H9 (cell line): ENCODE results near the gene DLGAP4. TPM values are rescaled to one million over a fixed set of nuclear protein-coding genes. Genes with fewer than 3 reads are reported as not detected.

Experiments used
- DNase-seq: peaks from one replicate; pipeline ENCODE4 v3.0.0-alpha.2; 2017
- H2AFZ ChIP-seq: one replicate; pipeline ENCODE4 v1.6.1; 2013; ENCODE audit warnings: mild to moderate bottlenecking, low read length, control low read depth, moderate library complexity
- H2AK5ac ChIP-seq: 2 replicates; pipeline ENCODE4 v1.6.1; 2013; ENCODE audit warnings: low read length, control low read depth, mixed read lengths; ENCODE audit not compliant: insufficient read length
- H2BK120ac ChIP-seq: one replicate; pipeline ENCODE4 v1.6.1; 2013; ENCODE audit warnings: low read depth, mild to moderate bottlenecking, low read length, control low read depth, inconsistent platforms; ENCODE audit not compliant: poor library complexity, severe bottlenecking
- H2BK12ac ChIP-seq: 2 replicates; pipeline ENCODE4 v1.6.1; 2013; ENCODE audit warnings: low read length, control low read depth, mixed read lengths, low read depth; ENCODE audit not compliant: insufficient read length
- H2BK15ac ChIP-seq: 2 replicates; pipeline ENCODE4 v1.6.1; 2013; ENCODE audit warnings: low read depth, low read length, control low read depth
- H2BK20ac ChIP-seq: one replicate; pipeline ENCODE4 v1.6.1; 2013; ENCODE audit warnings: low read depth, mild to moderate bottlenecking, low read length, control low read depth, inconsistent platforms; ENCODE audit not compliant: poor library complexity, severe bottlenecking
- H2BK5ac ChIP-seq: 2 replicates; pipeline ENCODE4 v1.6.1; 2013; ENCODE audit warnings: low read length, control low read depth, mixed read lengths; ENCODE audit not compliant: insufficient read length
- H3K14ac ChIP-seq: 2 replicates; pipeline ENCODE4 v1.6.1; 2013; ENCODE audit warnings: low read length, control low read depth; ENCODE audit not compliant: insufficient read depth
- H3K18ac ChIP-seq: 2 replicates; pipeline ENCODE4 v1.6.1; 2013; ENCODE audit warnings: low read depth, mild to moderate bottlenecking, mixed read lengths, low read length, control low read depth; ENCODE audit not compliant: insufficient read length
- H3K23ac ChIP-seq: 2 replicates; pipeline ENCODE4 v1.6.1; 2013; ENCODE audit warnings: low read length, control low read depth, mixed read lengths, low read depth; ENCODE audit not compliant: insufficient read length
- H3K23me2 ChIP-seq: 2 replicates; pipeline ENCODE4 v1.6.1; 2013; ENCODE audit warnings: low read depth, mild to moderate bottlenecking, mixed read lengths, low read length, control low read depth; ENCODE audit not compliant: insufficient read length, poor library complexity, severe bottlenecking
- H3K27ac ChIP-seq: 2 replicates; pipeline ENCODE4 v1.5.1; 2013; ENCODE audit warnings: low read length, control low read depth, mixed read lengths, low read depth; ENCODE audit not compliant: insufficient read length
- H3K27me3 ChIP-seq: 2 replicates; pipeline ENCODE4 v1.6.1; 2013; ENCODE audit warnings: low read length, control low read depth, inconsistent platforms; ENCODE audit not compliant: insufficient read depth
- H3K4ac ChIP-seq: 2 replicates; pipeline ENCODE4 v1.6.1; 2013; ENCODE audit warnings: low read depth, mild to moderate bottlenecking, control low read depth, inconsistent platforms, low read length, moderate library complexity
- H3K4me1 ChIP-seq: 2 replicates; pipeline ENCODE4 v1.6.1; 2013; ENCODE audit warnings: low read length, control low read depth, inconsistent platforms; ENCODE audit not compliant: insufficient read depth
- H3K4me2 ChIP-seq: 2 replicates; pipeline ENCODE4 v1.6.1; 2013; ENCODE audit warnings: low read length, control low read depth, mixed read lengths; ENCODE audit not compliant: insufficient read length, insufficient read depth
- H3K56ac ChIP-seq: 2 replicates; pipeline ENCODE4 v1.6.1; 2013; ENCODE audit warnings: low read depth, mild to moderate bottlenecking, mixed read lengths, low read length, control low read depth; ENCODE audit not compliant: insufficient read length
- H3K79me1 ChIP-seq: 2 replicates; pipeline ENCODE4 v1.6.1; 2013; ENCODE audit warnings: low read depth, mild to moderate bottlenecking, moderate library complexity, low read length, control low read depth, inconsistent platforms; ENCODE audit not compliant: insufficient read depth, poor library complexity, severe bottlenecking
- H3K79me2 ChIP-seq: 2 replicates; pipeline ENCODE4 v1.6.1; 2013; ENCODE audit warnings: low read length, control low read depth, inconsistent platforms; ENCODE audit not compliant: insufficient read depth
- H3K9ac ChIP-seq: 2 replicates; pipeline ENCODE4 v1.6.1; 2013; ENCODE audit warnings: low read length, control low read depth, mixed read lengths; ENCODE audit not compliant: insufficient read length; ENCODE audit errors: extremely low read depth
- H3K9me3 ChIP-seq: one replicate; pipeline ENCODE4 v1.6.1; 2013; ENCODE audit warnings: low read depth, low read length, inconsistent platforms; ENCODE audit not compliant: control insufficient read depth
- H3T11ph ChIP-seq: one replicate; pipeline ENCODE4 v1.6.1; 2013; ENCODE audit warnings: mild to moderate bottlenecking, low read length, control low read depth, inconsistent platforms
- H4K20me1 ChIP-seq: one replicate; pipeline ENCODE4 v1.6.1; 2013; ENCODE audit not compliant: control insufficient read depth, insufficient read length, insufficient read depth
- H4K5ac ChIP-seq: 2 replicates; pipeline ENCODE4 v1.6.1; 2013; ENCODE audit warnings: low read depth, mild to moderate bottlenecking, mixed read lengths, low read length, control low read depth; ENCODE audit not compliant: insufficient read length
- H4K8ac ChIP-seq: replicated peaks from 2 replicates; pipeline ENCODE4 v1.6.1; 2013; ENCODE audit warnings: low read length, control low read depth, mixed read lengths, low read depth; ENCODE audit not compliant: insufficient read length
- H4K91ac ChIP-seq: 2 replicates; pipeline ENCODE4 v1.6.1; 2013; ENCODE audit warnings: low read depth, mild to moderate bottlenecking, moderate library complexity, mixed read lengths, low read length, control low read depth; ENCODE audit not compliant: insufficient read length
- H3K27ac Mint-ChIP-seq, 3 experiments: 2 replicates in 2 of 3; 3 replicates in 1 of 3; pipeline ENCODE4 v1.8.0; 2020 to 2021; ENCODE audit warnings: mixed read lengths in 3 of 3, mild to moderate bottlenecking in 1 of 3, moderate library complexity in 1 of 3
- H3K27me3 Mint-ChIP-seq: 2 replicates; pipeline ENCODE4 v1.8.0; 2021; ENCODE audit warnings: low read depth, mild to moderate bottlenecking, moderate library complexity, mixed read lengths
- H3K36me3 Mint-ChIP-seq, 3 experiments: 2 replicates in 2 of 3; 3 replicates in 1 of 3; pipeline ENCODE4 v1.8.0; 2020 to 2021; ENCODE audit warnings: low read depth in 3 of 3, mixed read lengths in 3 of 3; ENCODE audit not compliant: insufficient read depth in 1 of 3
- H3K4me1 Mint-ChIP-seq, 2 experiments: 2 replicates each; pipeline ENCODE4 v1.8.0; 2020; ENCODE audit warnings: mixed read lengths in 2 of 2
- H3K4me3 Mint-ChIP-seq, 2 experiments: 2 replicates in 1 of 2; 3 replicates in 1 of 2; pipeline ENCODE4 v1.8.0; 2020 to 2021; ENCODE audit warnings: mild to moderate bottlenecking in 2 of 2, mixed read lengths in 2 of 2, moderate library complexity in 1 of 2
- H3K9me3 Mint-ChIP-seq, 2 experiments: 2 replicates in 1 of 2; 3 replicates in 1 of 2; pipeline ENCODE4 v1.8.0; 2020; ENCODE audit warnings: mild to moderate bottlenecking in 2 of 2, mixed read lengths in 2 of 2, moderate library complexity in 1 of 2
- WGBS: extraction: QIAGEN DNeasy Blood & Tissue Kit; methylation state at CpG from one replicate; pipeline ENCODE4 v1.1.7; 2013; ENCODE audit warnings: missing lambda C conversion rate, low lambda C conversion rate, mixed read lengths; ENCODE audit not compliant: insufficient read length; ENCODE audit errors: extremely low coverage; 5-methylcytosine and 5-hydroxymethylcytosine counted together
- total RNA-seq: library from RNA; stranded (reverse); gene quantifications from 2 replicates; pipeline ENCODE4 v1.2.1, GENCODE V29; 2021
- TF ChIP-seq, protein P1 (sequence below): fragments of 200-600 bp; sonication (generic); conservative IDR thresholded peaks from 3 replicates; pipeline ENCODE4 v1.8.0; 2021; ENCODE audit warnings: antibody characterized with exemption, mild to moderate bottlenecking

The DLGAP4 gene
- total RNA-seq, 1 experiment from 2014 or later: 48.0 TPM

- WGBS: no CpG with 5 or more reads among the region's 1 CpG
- H3K4me1 Mint-ChIP-seq: peaks cover 26 to 27% of the 10 kb centered on the region in 2 experiments
- no peaks in the 10 kb centered on the region for H3K79me1 ChIP-seq
Observed at GRCh38 chr20:36477475-36477874, 171.3 kb downstream of the DLGAP4 start.

More at GRCh38 chr20:36477475-36477874, 171.3 kb downstream of the DLGAP4 start:
- no peak overlapping the region for H2BK120ac ChIP-seq
- H3K23ac ChIP-seq: no peak overlapping the region
- H4K5ac ChIP-seq: no peak overlapping the region
- H2BK20ac ChIP-seq: no peak overlapping the region
- no peaks in the 10 kb centered on the region for H3K9me3 Mint-ChIP-seq
- no peak overlapping the region for H3K4me2 ChIP-seq
- no peak overlapping the region for H3K4ac ChIP-seq
- no peak for DNase-seq
- peaks cover 6% of the 10 kb centered on the region; the same call in 1 of the 2 replicates for H3K79me2 ChIP-seq
- no peak overlapping the region for H4K8ac ChIP-seq
- H3K27ac ChIP-seq: no peak overlapping the region
- H2AFZ ChIP-seq: no peak overlapping the region
- H3K18ac ChIP-seq: no peak overlapping the region
- H2BK12ac ChIP-seq: no peak overlapping the region
- H3K27me3 Mint-ChIP-seq: no peaks in the 10 kb centered on the region
- TF ChIP-seq, protein P1, sequence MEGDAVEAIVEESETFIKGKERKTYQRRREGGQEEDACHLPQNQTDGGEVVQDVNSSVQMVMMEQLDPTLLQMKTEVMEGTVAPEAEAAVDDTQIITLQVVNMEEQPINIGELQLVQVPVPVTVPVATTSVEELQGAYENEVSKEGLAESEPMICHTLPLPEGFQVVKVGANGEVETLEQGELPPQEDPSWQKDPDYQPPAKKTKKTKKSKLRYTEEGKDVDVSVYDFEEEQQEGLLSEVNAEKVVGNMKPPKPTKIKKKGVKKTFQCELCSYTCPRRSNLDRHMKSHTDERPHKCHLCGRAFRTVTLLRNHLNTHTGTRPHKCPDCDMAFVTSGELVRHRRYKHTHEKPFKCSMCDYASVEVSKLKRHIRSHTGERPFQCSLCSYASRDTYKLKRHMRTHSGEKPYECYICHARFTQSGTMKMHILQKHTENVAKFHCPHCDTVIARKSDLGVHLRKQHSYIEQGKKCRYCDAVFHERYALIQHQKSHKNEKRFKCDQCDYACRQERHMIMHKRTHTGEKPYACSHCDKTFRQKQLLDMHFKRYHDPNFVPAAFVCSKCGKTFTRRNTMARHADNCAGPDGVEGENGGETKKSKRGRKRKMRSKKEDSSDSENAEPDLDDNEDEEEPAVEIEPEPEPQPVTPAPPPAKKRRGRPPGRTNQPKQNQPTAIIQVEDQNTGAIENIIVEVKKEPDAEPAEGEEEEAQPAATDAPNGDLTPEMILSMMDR: no peak
- no peak overlapping the region for H3K4me3 Mint-ChIP-seq
- H3K9ac ChIP-seq: no peak overlapping the region
- no peak overlapping the region for H3K14ac ChIP-seq
- no peaks in the 10 kb centered on the region for H3K23me2 ChIP-seq
- H2BK15ac ChIP-seq: no peak overlapping the region
- no peaks in the 10 kb centered on the region for H3K9me3 ChIP-seq
- H4K91ac ChIP-seq: no peak overlapping the region
- no peaks in the 10 kb centered on the region for H4K20me1 ChIP-seq
- H2BK5ac ChIP-seq: no peak overlapping the region
- no peaks in the 10 kb centered on the region for H3K27me3 ChIP-seq
- no peak overlapping the region for H3K56ac ChIP-seq
- H3K27ac Mint-ChIP-seq: no peak overlapping the region
- H3K4me1 ChIP-seq: no peaks in the 10 kb centered on the region
- H3T11ph ChIP-seq: no peak overlapping the region
- no peak overlapping the region for H2AK5ac ChIP-seq
- peaks cover 1 to 10% (median 9%) of the 10 kb centered on the region in 3 experiments; a peak in 3 of 7 replicates for H3K36me3 Mint-ChIP-seq
